NCI-H460 (cell line): ENCODE data around the gene FHAD1. TPM values are rescaled to one million over a fixed set of nuclear protein-coding genes. Genes with fewer than 3 reads are reported as not detected.

Experiments
- DNase-seq: peaks from one replicate; pipeline ENCODE4 v3.0.0-alpha.2; 2016; ENCODE audit warnings: low read depth; ENCODE audit errors: extremely low read depth
- polyA plus RNA-seq: library from polyadenylated mRNA; depleted of rRNA; stranded (reverse); fragments of >200 nt; gene quantifications from 2 replicates; pipeline ENCODE4 v1.2.3, GENCODE V29; 2014; cell fraction: nucleus; rRNA removed
- total RNA-seq: library from RNA; depleted of rRNA; stranded (reverse); fragments of >200 nt; shearing (Covaris generic); gene quantifications from 2 replicates; pipeline ENCODE4 v1.2.3, GENCODE V29; 2014; rRNA removed

Gene FHAD1
- 89.1 and 101 TPM in 2 replicates for total RNA-seq
- polyA plus RNA-seq = 14.6 and 22.3 TPM in 2 replicates

DNA sequence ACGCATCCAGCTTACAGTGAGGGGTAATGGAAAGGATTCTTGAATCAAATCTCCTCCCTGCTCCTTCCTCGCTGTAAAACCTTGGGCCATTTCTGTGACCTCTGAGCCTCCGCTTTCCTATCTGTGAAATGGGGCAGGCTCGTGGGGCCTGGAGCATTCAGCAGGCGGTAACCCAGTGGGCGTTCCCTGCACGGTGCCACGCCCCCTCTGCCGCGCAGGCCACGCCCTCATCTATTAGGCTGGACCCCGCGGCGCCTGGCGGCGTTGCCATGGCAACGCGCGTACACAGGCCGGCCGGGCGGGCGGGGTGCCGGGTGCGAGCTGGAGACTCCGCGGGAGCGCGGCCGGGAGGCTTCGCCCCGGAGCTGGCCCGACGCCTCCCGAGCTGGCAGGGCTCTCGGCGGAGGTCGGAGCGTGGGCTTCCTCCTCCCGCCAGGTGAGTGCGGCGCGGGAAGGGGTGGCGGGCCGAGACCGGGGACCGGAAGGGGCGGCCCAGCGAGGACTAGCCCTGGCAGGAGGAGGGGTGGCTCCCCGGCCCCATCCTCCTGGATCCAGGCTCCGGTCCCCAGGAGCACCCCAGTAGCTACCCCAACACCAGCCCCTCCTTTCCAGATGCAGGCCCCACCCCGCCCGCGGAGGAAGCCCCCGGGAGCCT lies at the start of gene FHAD1:
Gene FHAD1 (plus strand): TSS at position 264 of the 655 bp plus-strand sequence. CDS start 4,562 bp downstream, outside the sequence.
- peak; percentile 25 for DNase-seq

DNA sequence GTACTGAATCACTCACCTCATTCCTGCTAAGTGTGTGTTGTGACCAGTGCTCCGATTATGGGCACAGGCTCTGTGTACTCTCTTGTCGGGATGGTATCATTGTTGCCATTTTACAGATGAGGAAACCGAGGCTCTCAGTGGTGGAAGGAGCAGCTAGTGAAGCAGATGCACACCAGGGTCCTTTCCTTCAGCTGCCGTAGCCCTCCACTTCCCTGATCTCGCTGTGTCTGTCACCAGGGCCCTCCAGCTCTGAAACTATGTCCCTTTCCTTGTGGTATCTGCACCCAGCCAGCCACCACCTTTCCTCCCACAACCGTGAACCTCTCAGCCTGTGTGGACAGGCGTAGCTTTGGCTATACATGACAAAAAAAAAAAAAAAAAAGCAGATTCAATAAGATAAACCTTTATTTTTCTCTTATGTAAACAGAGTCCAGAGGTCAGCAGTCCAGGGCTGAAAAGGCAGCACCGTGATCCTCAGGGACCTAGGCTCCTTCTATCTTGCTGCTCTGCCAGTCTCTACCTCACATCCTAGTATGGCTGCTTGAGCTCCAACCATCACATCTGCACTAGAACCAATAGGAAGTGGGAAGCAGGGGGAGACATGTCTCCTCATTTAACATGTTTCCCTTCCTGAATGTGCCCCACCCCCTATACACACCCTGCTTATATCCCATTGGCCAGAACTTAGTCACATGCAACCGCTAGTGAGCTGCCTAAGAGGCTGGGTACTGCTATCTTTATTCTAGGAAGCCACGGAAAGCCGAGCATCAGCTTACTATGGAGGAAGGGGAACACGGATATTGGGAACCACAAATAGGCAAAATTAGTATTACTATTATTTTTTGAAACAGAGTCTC lies 49.2 kb upstream of the FHAD1 start:
- no peak for DNase-seq

DNA sequence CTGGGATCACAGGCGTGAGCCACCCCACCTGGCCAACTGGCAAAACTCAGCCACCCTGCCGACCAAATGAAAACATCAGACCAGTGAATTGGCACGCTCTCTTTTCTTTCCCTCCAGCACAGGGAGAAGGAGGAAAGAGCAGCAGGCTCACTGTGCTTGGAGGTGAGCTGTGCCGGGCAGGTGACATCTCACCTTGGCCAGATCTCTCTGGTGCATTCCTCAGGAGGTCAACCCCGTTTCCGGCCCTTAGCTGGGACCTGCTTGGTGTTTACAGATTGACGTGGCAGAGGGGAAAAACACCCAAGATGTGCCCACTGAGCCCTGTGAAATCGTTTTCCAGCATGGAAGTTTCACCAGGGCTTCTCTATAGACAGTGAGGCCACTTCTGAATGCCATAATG lies 48.3 kb upstream of the FHAD1 start:
- DNase-seq = no peak

DNA sequence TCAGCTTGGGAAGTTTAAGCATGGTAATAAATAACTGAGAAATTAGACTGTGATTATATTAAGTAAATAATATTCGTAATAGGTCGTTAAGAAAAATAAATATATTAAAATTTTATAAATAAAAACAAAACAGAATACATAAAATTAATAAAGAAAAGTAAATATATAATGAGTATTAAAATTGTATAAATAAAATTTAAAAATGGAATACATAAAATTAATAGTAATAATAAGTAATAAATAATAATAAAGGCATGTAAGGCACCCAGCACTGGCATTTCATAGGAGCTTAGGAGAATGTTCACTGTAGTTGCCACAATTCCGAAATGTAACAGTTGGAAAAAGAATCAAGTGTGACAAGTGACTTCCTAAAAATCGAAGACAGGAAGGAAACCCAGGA lies 45.8 kb upstream of the FHAD1 start:
- no peak for DNase-seq

DNA sequence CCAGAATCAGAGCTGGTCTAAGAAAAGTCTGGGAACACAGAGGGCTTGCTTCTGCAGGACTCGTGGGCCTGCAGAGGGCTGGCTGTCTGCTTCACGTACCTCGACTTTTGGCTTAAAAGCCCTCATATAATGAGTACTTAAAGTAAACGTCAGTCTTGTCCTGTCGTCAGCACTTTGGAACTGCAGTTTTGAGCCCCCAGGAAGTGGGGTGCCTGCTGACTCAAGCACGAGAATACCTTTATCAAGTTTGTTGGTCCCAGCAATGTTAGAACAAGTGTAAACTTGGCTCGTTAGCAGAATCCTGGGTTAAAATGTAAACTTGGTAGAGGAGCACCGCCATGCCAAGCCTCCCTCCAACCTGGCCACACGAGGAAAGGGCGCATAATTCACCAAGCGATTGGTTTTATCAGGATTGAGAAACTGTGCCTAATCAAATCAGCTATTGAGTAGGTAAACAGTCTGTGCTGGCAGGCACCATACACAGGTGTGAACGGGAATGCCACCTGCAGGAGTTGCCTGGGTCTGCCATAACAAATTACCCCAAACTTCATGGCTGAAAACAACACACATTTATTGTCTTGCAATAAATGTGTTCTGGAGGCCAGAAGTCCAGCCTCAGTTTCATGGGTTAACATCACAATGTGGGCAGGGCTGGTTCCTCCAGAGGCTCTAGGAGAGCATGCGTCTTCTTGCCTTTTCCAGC lies 45.0 kb upstream of the FHAD1 start:
- DNase-seq = no peak

DNA sequence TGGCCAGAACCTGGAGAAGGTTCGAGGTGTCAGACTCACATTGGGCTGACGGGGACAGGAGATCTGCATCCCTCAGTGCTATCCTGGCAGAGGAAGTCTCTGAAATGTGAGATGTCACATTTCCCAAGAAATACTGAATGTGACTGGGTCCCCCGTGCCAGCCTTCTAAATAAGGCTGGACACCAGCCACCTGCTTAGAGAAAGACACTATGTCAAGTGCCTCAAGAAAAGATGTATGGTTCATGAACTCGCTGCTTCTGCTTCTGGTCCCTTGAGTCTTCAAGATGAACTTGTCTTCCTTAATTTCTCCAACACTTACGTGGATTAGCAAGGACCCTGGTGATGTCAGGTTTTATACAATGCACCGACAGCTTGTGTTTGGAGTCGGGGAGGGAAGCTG lies 42.1 kb upstream of the FHAD1 start:
- DNase-seq = no peak

DNA sequence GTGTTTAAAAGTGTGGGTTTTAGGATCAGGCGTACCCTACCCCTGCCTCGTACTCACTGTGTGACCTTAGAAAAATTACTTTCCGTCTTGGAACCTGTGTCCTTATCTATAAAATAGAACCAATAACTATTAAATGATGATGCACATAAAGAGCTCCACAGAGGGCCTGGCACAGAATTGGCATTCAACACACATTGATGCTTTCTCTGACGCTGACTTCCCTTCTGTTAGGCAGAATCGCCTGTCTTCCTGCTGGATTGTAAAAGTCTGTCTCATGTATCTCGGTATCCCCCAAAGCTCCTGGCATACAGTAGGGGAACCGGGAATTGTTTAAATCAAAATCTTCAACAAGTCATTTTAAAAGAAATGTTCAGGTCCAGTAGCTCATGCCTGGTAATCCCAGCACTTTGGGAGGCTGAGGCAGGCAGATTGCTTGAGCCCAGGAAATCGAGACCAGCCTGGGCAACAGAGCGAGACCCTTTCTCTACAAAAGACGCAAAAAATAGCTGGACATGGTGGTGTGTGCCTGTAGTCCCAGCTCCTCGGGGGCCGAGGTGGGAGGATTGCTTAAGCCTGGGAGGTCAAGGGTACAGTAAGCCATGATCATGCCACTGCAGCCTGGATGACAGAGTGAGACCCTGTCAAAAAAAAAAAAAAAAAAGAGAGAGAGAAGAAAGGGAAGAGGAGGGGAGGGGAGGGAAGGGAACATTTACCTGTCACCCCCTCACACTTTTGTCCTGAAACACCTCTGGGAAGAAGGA lies 41.3 kb upstream of the FHAD1 start:
- no peak for DNase-seq

DNA sequence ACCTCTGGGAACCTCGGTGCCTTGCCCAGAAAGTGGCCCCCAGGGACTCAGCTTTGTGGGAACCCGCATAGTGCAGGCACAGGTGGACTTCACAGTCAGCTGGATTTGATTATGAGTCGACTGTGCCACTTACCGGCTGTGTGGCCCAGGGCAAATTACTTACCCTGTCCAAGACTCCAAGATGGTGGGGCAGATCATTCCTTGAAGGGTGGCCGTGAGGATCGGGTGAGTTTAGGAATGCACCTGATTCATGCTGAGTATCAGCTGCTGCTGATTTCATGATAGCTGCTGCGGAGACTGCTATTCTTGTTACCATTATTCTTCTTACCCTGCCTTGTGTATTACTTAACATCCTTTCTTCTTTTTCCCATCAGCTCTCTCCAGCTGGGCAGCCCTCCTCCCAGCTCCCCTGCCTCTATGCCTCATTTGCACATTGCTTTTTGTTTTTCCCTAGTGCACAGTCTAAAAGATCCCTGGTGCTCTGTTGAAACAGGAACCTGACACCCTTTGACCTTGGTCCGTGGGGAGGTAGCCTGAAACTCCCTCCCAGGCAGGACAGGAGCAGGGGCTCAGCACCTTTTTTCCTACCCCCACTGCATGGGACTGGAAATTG lies 40.5 kb upstream of the FHAD1 start:
- DNase-seq = no peak

DNA sequence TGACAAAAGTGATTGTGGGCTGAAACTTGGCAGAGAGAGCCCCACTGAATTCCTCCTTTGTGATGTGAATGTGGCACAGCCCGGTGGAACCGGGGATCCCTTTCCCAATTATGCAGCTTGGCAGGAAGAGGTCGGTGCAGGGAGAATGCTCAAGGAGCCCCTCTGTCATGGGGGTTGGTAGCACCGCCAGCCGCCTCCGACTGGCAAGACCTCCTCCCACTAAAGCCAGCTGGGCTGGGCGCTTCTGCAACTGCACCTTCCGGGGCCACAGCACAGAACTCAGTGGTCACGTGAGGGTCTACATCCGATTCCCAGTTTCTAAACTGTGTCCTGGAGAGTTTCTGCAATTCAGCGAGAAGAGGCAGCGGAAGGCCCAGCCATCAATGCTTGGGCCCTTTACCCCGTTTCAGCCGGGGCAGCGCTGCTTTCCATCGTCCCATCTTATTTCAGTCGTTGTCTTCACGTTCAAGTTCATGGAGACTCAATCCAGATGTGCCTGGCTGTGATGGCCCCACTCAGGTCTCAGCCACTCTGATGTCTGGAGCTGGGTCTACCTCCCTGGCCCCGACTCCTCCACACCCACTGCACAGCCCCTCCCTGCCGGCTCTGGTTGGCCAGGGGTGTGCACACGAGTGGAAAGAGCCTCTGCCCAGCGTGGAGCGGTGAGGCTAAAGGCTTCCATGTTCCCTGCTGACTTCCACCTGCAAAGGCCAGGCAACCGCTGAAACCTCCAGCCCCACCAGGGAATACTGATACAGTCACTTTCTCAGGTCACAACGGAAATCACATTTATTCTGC lies 39.8 kb upstream of the FHAD1 start:
- DNase-seq = no peak

DNA sequence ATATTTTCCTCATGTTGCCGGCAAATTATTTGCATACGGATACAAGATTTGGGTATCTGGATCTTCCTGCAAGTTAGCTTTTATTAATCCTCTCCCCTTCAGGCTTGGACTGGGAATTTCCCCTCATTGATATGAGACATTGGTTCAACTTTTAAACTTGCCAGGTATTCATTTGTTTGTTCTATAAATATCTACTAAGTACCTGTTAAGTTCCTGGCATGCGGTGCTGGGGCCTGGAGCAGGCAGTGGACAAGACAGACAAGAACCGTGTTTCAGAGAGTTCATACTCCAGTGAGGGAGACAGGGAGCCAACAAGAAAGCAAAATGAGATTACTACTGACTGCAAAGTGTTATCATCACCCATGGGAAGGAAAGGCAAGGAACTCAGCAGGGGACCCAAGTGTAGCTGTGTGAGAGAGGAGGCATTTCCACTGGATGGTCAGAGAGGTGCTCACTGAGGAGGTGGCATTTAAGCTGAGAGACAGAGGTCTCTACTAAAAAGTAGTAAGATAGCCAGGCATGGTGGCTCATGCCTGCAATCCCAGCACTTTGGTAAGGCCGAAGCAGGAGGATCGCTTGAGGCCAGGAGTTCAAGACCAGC lies 39.1 kb upstream of the FHAD1 start:
- DNase-seq = no peak

DNA sequence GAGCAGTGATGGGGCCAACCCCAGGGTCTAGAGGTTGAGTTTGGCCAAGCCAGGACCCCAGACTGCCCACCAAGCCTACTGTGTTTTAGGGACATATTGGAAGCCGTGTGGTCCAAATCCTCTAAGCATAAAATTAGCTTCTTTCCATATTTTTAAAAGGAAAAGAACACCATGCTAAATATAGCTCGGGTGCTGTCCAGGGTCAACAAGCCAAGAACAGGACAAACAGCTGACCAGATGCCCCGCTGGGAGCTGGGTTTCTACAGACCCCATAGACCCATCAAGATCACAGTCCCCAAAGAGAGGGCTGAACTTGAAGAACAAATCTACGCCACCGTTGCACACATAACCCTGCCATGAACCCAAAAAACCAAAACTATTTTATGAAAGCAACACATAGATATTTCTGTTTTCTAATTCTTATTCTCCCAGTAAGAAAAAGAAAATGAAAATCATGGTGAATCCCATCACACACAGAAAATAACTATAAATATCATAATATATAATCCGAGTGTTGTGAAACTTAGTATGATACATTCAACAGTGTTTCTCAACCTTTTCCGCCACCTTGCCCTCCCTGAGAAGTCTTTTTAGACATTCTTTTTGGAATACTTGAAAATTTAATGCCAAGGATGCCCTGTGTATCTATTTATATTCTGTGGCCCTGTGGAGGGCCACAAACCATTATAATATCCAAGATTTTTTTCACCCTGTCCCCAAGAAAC lies 36.2 kb upstream of the FHAD1 start:
- no peak for DNase-seq

DNA sequence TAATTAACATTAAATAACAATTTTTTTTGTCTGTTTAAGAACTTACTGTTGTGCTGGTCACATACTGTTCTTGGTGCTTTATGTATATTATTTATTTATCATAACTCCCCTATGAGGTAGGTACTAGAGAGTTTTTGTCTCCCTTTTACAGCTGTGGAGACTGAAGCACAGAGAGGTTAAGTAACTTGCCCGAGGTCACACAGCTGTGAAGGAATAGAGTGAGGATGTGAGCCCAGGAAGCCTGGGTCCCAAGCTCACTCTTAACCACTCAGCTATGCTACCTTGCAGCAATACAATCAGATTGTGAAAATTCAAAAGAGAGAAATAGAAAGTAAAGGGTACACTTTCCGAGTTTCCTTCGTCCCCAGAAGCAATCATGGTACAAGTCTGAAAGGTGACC lies 35.6 kb upstream of the FHAD1 start:
- no peak for DNase-seq

DNA sequence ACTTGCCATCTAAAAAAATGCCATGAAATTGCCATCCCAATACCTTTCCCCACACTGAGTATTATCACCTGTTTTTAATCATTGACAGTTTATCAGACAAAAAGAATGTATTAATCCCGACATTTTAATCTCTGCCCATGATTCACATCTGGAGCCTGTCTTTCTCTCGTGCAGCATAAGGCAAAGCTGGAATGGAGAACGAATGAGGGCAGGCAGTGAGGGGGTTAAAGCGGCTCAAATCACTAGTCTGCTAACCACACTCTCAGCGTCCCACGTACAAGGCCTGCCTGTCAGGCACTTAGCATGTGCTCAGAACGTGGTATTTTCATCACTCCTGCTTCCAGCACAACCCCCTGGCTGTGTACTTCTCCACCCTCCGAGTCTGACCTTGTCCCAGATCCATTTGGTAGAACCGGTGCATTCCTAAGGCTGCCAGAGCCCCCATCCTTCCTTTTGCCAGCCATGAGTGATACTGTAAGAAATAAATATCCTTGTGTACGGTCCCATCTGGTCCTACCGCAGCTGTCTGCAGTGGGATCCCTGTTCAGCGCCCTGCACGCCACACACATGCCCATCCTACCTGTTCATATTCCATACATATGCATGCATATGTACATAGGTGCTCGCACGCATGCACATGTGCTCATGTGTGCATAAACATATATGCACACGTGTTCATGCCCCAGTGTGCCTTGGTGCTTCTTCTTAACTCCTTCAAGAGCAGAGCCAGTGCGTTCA lies 34.6 kb upstream of the FHAD1 start:
- no peak for DNase-seq

DNA sequence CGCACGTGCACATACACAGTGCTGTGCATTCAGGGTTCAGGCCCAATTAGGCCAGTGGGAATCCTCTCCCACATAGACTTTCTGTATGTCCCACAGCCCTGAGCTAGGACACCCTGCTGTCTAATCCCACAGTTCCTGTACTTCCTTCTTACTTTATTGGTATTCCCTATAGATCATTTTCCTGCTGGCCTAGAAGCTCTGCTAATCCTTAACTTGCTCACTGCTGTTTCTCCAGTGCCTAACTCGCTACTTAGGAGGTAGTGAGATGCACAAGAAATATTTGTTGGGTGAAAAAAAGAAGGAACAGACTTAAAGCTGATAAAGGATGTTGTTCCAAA lies 34.1 kb upstream of the FHAD1 start:
- DNase-seq = no peak

DNA sequence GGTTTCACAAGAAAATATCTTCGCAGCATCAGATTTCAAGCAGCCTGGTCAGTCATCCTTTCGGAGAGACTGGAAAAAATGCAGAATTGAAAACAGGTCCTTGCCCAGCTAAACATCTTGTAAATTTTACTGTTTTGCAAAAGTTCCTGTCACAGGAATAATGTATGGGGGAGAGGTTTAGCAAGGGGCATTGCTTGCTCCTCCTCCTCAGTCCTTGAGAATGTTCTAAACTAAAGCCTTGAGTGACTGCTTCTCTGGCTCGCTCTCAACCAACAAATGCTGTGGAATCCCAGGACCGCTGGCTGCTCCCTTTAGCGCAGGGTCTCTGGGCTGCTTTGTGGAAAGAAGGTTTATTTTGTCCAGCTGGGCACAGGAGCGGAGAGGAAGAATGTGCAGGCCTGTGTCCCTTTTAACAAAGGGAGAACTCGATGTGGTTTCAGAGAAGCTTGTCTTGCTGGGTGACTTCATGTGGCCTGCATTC lies 33.6 kb upstream of the FHAD1 start:
- no peak for DNase-seq

DNA sequence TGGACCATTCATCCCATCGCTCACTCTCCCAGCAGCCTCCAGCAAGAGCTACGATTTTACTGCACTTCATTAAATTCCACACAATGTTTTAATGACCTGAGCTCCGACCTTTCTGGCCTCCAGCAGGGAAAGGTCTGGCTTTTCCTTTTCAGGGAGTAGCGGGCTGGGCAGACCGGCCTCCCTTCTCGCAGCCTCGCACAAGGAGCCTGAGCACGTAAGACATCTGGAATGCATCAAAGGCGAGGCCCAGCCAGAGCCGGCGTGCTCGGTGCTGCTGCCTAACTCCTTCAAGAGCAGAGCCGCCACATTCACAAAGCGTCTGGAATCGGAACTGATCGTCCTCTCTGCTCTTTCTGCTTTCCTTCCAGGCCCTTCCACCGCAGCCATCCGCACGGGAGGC lies 32.5 kb upstream of the FHAD1 start:
- no peak for DNase-seq

DNA sequence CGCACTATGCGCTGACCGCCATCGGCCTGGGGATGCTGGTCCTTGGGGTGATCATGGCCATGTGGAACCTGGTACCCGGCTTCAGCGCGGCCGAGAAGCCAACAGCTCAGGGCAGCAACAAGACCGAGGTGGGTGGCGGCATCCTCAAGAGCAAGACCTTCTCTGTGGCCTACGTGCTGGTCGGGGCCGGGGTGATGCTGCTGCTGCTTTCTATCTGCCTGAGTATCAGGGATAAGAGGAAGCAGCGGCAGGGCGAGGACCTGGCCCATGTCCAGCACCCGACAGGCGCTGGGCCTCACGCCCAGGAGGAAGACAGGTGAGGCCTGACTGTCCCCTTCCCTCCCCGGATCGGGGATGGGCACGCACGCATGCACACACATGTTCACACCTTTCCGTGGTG lies 31.9 kb upstream of the FHAD1 start:
- DNase-seq = no peak

DNA sequence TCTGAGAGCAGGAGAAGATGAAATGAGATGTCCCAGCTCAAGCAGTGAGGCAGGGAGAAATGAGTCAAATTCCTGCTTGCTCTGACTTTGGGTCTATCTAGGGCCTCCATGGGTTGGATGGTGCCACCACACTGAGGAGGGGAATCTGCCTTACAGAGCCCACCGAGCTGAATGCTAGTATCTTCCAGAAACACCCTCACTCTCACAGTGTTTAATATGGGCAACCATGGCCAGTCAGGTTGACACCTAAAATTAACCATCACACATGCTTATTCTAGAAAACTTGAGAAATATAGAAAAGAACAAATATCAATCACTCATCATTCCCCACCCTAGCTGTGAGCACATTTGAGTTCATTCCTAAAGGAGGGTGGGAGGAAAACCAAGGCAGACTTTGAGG lies 29.4 kb upstream of the FHAD1 start:
- DNase-seq = no peak
